Osteoblast (primary cell): ENCODE measurements around the gene TBRG4. TPM values are rescaled to one million over a fixed set of nuclear protein-coding genes. Genes with fewer than 3 reads are reported as not detected.
A peak's percentile ranks its signal among the peaks of the same experiment; 100 is the strongest.

Experiments used
- DNase-seq: peaks from one replicate; pipeline ENCODE4 v3.0.0; 2011; ENCODE audit warnings: low spot score, mixed read lengths; ENCODE audit not compliant: insufficient read length; ENCODE audit errors: missing footprints
- H2AFZ ChIP-seq: 2 replicates; pipeline ENCODE4 v1.6.0; 2011; ENCODE audit warnings: mild to moderate bottlenecking, low read length
- H3K27ac ChIP-seq: 2 replicates; pipeline ENCODE4 v1.5.1; 2011; ENCODE audit warnings: mild to moderate bottlenecking, low read depth, low read length, moderate library complexity
- H3K27me3 ChIP-seq: 2 replicates; pipeline ENCODE4 v1.6.0; 2012; ENCODE audit warnings: mild to moderate bottlenecking, control low read depth, inconsistent platforms, low read length, moderate library complexity; ENCODE audit not compliant: insufficient read depth
- H3K36me3 ChIP-seq: 2 replicates; pipeline ENCODE4 v1.5.1; 2011; ENCODE audit warnings: mild to moderate bottlenecking, low read length, control low read depth, moderate library complexity; ENCODE audit not compliant: insufficient read depth
- H3K4me1 ChIP-seq: 2 replicates; pipeline ENCODE4 v1.5.1; 2011; ENCODE audit warnings: mild to moderate bottlenecking, low read length, control low read depth, moderate library complexity; ENCODE audit not compliant: insufficient read depth
- H3K4me2 ChIP-seq: 2 replicates; pipeline ENCODE4 v1.6.0; 2011; ENCODE audit warnings: mild to moderate bottlenecking, low read length; ENCODE audit not compliant: insufficient read depth
- H3K4me3 ChIP-seq: fragments of 200-600 bp; sonication (generic); 3 replicates; pipeline ENCODE4 v1.5.1; 2012; ENCODE audit warnings: mild to moderate bottlenecking, low read length, inconsistent platforms; ENCODE audit not compliant: insufficient read depth
- H3K79me2 ChIP-seq: 2 replicates; pipeline ENCODE4 v1.6.0; 2012; ENCODE audit warnings: mild to moderate bottlenecking, low read length, control low read depth, inconsistent platforms; ENCODE audit not compliant: insufficient read depth
- H3K9me3 ChIP-seq: 2 replicates; pipeline ENCODE4 v1.5.1; 2011; ENCODE audit warnings: low read depth, low read length, control low read depth
- H4K20me1 ChIP-seq: 2 replicates; pipeline ENCODE4 v1.6.0; 2012; ENCODE audit warnings: mild to moderate bottlenecking, low read length, control low read depth; ENCODE audit not compliant: insufficient read depth
- CTCF ChIP-seq: IDR thresholded peaks from 2 replicates; pipeline ENCODE4 v1.5.1; 2011; ENCODE audit warnings: mild to moderate bottlenecking, low read depth, low read length, moderate library complexity; ENCODE audit errors: extremely low read depth
- total RNA-seq: library from RNA; depleted of rRNA; stranded (reverse); fragments of >200 nt; gene quantifications from 2 replicates; pipeline ENCODE4 v1.2.3, GENCODE V29; 2012

Gene TBRG4
- total RNA-seq, 1 donor: 43.1 TPM

- no peak for TF ChIP-seq CTCF
- no peak overlapping the region for H3K4me3 ChIP-seq
Measured at GRCh38 chr7:45088146-45088701, 23.3 kb downstream of the TBRG4 start.

GRCh38 chr7:45087301-45088145 lies 24.0 kb downstream of the TBRG4 start:
- Histone ChIP-seq H3K27me3 (peaks cover 9% of the 10 kb centered on the region), H3K9me3 (no peaks in the 10 kb centered on the region), H3K4me3 (no peak overlapping the region), H2AFZ (no peak overlapping the region), H3K4me2 (no peak overlapping the region), H3K36me3 (no peaks in the 10 kb centered on the region), H3K27ac (no peak overlapping the region), H3K4me1 (peaks cover 3% of the 10 kb centered on the region), H3K79me2 (no peaks in the 10 kb centered on the region), H4K20me1 (no peaks in the 10 kb centered on the region)
- peak; percentile 91 for DNase-seq
- TF ChIP-seq CTCF: no peak

More at GRCh38 chr7:45088146-45088701, 23.3 kb downstream of the TBRG4 start:
- Histone ChIP-seq H3K36me3 (no peaks in the 10 kb centered on the region), H3K79me2 (no peaks in the 10 kb centered on the region), H3K9me3 (no peaks in the 10 kb centered on the region), H3K27ac (no peak overlapping the region), H3K27me3 (peaks cover 9% of the 10 kb centered on the region), H4K20me1 (no peaks in the 10 kb centered on the region), H3K4me2 (no peak overlapping the region), H2AFZ (no peak overlapping the region), H3K4me1 (peaks cover 3% of the 10 kb centered on the region)
- peak; percentile 82 for DNase-seq

GRCh38 chr7:45086331-45087065 lies 25.0 kb downstream of the TBRG4 start:
- H4K20me1 ChIP-seq: no peaks in the 10 kb centered on the region
- no peak for TF ChIP-seq CTCF
- DNase-seq: peak; percentile 63
- H3K27me3 ChIP-seq: peaks cover 9% of the 10 kb centered on the region
- H3K4me1 ChIP-seq: peaks cover 3% of the 10 kb centered on the region
- H3K4me2 ChIP-seq: no peak overlapping the region
- no peak overlapping the region for H3K27ac ChIP-seq
- H3K79me2 ChIP-seq: no peaks in the 10 kb centered on the region
- no peaks in the 10 kb centered on the region for H3K9me3 ChIP-seq
- no peak overlapping the region for H3K4me3 ChIP-seq
- H3K36me3 ChIP-seq: no peaks in the 10 kb centered on the region
- no peak overlapping the region for H2AFZ ChIP-seq
